ENCODE measurements around the gene DAZL. TPM values are rescaled to one million over a fixed set of nuclear protein-coding genes. Genes with fewer than 3 reads are reported as not detected.

DAZL gene
- total RNA-seq, 4 donors from 2014 or later: not detected

DNA sequence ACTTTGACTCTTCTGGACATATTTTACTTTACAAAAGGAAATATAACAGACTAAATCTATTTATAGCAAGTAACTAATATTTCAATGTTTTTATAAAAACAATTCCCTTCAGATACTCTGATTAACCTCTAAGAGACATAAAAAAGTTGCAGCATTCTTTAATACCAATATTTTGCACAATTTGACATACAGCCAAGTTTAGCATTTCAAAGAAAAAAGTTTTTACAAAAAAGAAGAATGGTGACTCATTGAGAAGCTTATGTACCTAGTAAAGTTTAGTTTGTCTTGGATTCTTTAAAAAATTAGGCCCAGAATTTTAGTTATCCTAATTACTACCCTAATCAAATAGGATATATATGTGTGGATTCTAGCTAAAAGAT lies 17.6 kb downstream of the DAZL start:
- H3K4me1 ChIP-seq: no peaks in the 10 kb centered on the region
- H3K9me3 ChIP-seq: no peaks in the 10 kb centered on the region
- ATAC-seq: no peak

DNA sequence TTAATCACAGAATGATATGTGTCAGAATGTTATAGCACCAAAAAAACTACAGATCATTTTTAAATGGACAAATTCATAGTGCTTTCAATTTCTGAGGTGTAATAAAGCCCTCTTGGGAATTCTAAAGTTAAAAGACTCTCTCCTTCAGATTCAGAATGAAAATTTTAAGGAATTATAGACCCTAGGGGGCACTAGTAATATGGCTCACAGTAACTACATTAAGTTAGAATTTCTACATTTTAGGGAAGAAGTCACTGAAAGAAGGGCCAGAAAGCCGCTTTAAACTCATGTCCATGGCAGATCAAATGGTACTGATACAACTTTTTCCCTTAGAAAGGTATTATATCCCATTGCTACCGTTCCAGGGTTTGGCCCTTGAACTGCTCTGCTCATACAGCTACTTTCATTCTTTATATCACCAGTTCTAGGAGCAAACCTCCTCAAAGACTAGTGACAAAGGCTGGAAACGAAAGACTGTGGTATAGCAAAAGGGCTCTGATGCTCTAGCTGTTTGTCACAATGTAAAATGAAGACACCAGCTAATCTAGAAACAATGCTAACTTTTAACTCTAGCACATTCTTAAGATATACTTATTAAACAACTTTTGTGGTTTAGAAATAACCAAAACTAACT lies 18.1 kb downstream of the DAZL start:
- no peaks in the 10 kb centered on the region for H3K36me3 ChIP-seq
- no peaks in the 10 kb centered on the region for H3K9me3 ChIP-seq
- no peak overlapping the region for H3K27ac ChIP-seq
- no peak for TF ChIP-seq EP300 (IDR thresholded peaks at IDR 0.05)
- H3K4me1 ChIP-seq: no peaks in the 10 kb centered on the region
- no peaks in the 10 kb centered on the region for H3K27me3 ChIP-seq
- no peak for ATAC-seq
- 85 to 87% methylated on average over 3 of the region's 3 CpGs for WGBS, 2 donors (ENCODE audit: low coverage in 1 of 2)
- H3K4me3 ChIP-seq: no peak overlapping the region

More for the DNA sequence above, 17.6 kb downstream of the DAZL start:
- Histone ChIP-seq H3K36me3 (no peaks in the 10 kb centered on the region), H3K27ac (no peak overlapping the region), H3K4me3 (no peak overlapping the region), H3K27me3 (no peaks in the 10 kb centered on the region)
- no peak for TF ChIP-seq POLR2A (IDR thresholded peaks at IDR 0.05)

DNA sequence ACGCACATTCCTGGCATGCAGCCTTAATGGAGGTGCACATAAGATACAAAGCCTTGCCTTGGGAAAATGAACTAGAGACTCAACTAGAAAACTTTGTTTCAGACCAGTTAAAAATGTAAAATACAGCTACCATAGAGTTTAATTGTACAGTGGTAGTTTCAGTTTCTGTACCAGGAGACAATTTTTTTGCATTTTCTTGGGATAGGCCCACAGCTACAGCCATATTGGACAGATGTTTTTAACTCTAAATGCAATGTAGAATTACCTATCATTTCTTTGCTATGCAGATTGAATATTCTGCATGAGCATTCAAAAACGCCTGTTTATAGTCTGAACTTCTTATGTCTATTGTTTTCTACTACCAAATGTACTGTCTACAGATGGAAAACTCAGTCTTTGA lies 20.3 kb downstream of the DAZL start:
- no peaks in the 10 kb centered on the region for H3K27me3 ChIP-seq
- H3K27ac ChIP-seq: no peak overlapping the region
- H3K4me3 ChIP-seq: no peak overlapping the region
- WGBS, 2 donors (ENCODE audit: low coverage in 1 of 2): 64 to 69% methylated on average over 2 of the region's 2 CpGs
- no peaks in the 10 kb centered on the region for H3K36me3 ChIP-seq
- TF ChIP-seq, protein P1, sequence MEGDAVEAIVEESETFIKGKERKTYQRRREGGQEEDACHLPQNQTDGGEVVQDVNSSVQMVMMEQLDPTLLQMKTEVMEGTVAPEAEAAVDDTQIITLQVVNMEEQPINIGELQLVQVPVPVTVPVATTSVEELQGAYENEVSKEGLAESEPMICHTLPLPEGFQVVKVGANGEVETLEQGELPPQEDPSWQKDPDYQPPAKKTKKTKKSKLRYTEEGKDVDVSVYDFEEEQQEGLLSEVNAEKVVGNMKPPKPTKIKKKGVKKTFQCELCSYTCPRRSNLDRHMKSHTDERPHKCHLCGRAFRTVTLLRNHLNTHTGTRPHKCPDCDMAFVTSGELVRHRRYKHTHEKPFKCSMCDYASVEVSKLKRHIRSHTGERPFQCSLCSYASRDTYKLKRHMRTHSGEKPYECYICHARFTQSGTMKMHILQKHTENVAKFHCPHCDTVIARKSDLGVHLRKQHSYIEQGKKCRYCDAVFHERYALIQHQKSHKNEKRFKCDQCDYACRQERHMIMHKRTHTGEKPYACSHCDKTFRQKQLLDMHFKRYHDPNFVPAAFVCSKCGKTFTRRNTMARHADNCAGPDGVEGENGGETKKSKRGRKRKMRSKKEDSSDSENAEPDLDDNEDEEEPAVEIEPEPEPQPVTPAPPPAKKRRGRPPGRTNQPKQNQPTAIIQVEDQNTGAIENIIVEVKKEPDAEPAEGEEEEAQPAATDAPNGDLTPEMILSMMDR (IDR thresholded peaks at IDR 0.05): no peak
- no peak for TF ChIP-seq EP300 (IDR thresholded peaks at IDR 0.05)
- no peak for TF ChIP-seq POLR2AphosphoS5 (IDR thresholded peaks at IDR 0.05)
- no peak for TF ChIP-seq POLR2A (IDR thresholded peaks at IDR 0.05)
- no peaks in the 10 kb centered on the region for H3K4me1 ChIP-seq
- H3K9me3 ChIP-seq: peaks cover 0 to 6% (median 0%) of the 10 kb centered on the region in 3 donors
- no peak for ATAC-seq

DNA sequence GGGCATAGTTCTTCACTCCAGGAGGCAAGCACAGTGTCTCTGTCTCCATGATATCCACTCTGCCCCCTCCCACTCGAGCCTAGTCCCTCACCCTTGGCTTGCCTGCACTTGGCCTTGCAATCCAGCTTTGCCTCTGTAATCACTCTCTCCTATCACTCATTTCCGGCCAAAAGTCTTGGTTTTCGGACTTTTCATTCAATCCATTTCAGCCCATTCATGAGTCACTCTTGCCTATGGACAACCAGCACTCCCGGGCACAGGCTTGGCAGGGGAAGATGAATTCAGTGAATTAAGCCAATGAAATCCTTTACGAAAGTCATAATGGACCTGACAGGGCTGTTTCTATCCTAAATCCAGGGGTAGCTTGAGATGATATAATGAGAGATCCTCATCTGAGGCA lies 21.7 kb downstream of the DAZL start:
- H3K27me3 ChIP-seq: no peaks in the 10 kb centered on the region
- TF ChIP-seq EP300 (IDR thresholded peaks at IDR 0.05) (no peak), POLR2AphosphoS5 (IDR thresholded peaks at IDR 0.05) (no peak), POLR2A (IDR thresholded peaks at IDR 0.05) (no peak)
- TF ChIP-seq, protein P1 (IDR thresholded peaks at IDR 0.05): no peak
- H3K4me1 ChIP-seq: no peaks in the 10 kb centered on the region
- H3K36me3 ChIP-seq: no peaks in the 10 kb centered on the region
- 64 to 69% methylated on average over 2 to 5 of the region's 5 CpGs for WGBS, 2 donors (ENCODE audit: low coverage in 1 of 2)
- no peak for ATAC-seq
- H3K27ac ChIP-seq: no peak overlapping the region
- H3K4me3 ChIP-seq: no peak overlapping the region
- H3K9me3 ChIP-seq: peaks cover 0 to 6% (median 0%) of the 10 kb centered on the region in 3 donors

DNA sequence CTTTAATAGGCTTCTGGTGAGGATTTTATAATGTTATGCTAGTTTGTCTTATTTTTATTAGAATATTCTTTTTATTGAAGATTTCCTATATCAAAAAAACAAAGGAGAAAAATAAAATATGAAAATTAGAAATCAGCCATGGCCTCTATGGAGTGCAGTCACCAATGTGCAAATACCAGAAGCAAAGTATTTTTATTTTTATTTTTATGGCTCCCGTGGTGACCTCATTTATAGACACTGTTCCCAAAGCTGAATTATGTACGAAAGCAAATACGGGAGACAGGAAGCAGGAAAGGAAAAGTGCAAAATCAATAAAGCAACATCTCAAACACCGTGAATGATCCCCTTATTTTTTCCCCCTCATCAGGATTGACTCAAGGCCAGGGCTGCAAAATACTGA lies 35.1 kb downstream of the DAZL start:
- ATAC-seq: no peak
- Histone ChIP-seq H3K4me3 (no peak overlapping the region), H3K27me3 (no peaks in the 10 kb centered on the region), H3K36me3 (no peaks in the 10 kb centered on the region), H3K27ac (no peak overlapping the region), H3K9me3 (no peaks in the 10 kb centered on the region), H3K4me1 (no peaks in the 10 kb centered on the region)
- 58 to 84% methylated on average over 3 to 4 of the region's 4 CpGs for WGBS, 2 donors (ENCODE audit: low coverage in 1 of 2)
- TF ChIP-seq POLR2AphosphoS5 (IDR thresholded peaks at IDR 0.05): no peak
- no peak for TF ChIP-seq EP300 (IDR thresholded peaks at IDR 0.05)
- TF ChIP-seq, protein P1 (IDR thresholded peaks at IDR 0.05): no peak
- no peak for TF ChIP-seq POLR2A (IDR thresholded peaks at IDR 0.05)

DNA sequence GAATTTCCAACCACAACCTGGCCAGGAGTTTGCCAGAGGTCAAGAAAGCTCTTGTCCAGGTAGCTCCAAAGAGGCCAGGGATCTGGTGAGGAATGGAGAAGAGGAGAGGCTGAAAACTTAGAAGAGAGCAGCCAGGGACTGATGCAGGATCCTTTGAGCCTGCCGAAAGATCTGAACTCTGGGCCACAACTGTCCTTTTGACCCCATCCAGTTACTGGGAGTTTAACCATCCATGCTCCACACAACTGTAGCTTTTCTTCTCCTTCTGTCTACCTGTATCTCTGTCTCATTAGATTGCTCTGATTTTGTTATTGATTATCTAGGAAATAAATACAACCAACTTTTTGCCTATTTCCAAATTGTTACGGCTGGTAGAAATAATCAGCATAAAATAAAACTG lies 36.7 kb downstream of the DAZL start:
- no peak overlapping the region for H3K4me3 ChIP-seq
- no peak for ATAC-seq
- no peak for TF ChIP-seq POLR2A (IDR thresholded peaks at IDR 0.05)
- TF ChIP-seq, protein P1 (IDR thresholded peaks at IDR 0.05): no peak
- TF ChIP-seq POLR2AphosphoS5 (IDR thresholded peaks at IDR 0.05): no peak
- no peak for TF ChIP-seq EP300 (IDR thresholded peaks at IDR 0.05)
- 75 to 95% methylated on average over 2 of the region's 2 CpGs for WGBS, 2 donors (ENCODE audit: low coverage in 1 of 2)
- H3K27ac ChIP-seq: no peak overlapping the region
- H3K27me3 ChIP-seq: no peaks in the 10 kb centered on the region
- peaks cover 0 to 6% (median 0%) of the 10 kb centered on the region in 3 donors for H3K9me3 ChIP-seq
- H3K36me3 ChIP-seq: no peaks in the 10 kb centered on the region
- no peaks in the 10 kb centered on the region for H3K4me1 ChIP-seq

Measured in gastroesophageal sphincter (tissue), 4 donors.